ENCODE results near the gene LBP.

Gene LBP

GRCh38 chr20:38301309-38301708, 45.0 kb upstream of the LBP start:
- no peak overlapping the region for H3K27ac ChIP-seq (ENCODE audit: poor library complexity, severe bottlenecking)
- TF ChIP-seq CTCF (IDR thresholded peaks at IDR 0.05; ENCODE audit: poor library complexity, severe bottlenecking) = no peak
- no peaks in the 10 kb centered on the region for H3K36me3 ChIP-seq (ENCODE audit: low read depth)
- no peaks in the 10 kb centered on the region for H3K9me3 ChIP-seq (ENCODE audit: severe bottlenecking)
- H3K4me3 ChIP-seq (ENCODE audit: severe bottlenecking) = no peak overlapping the region
- ATAC-seq (ENCODE audit: low read depth) (no peak), DNase-seq (ENCODE audit: low spot score) (no peak)
- no peaks in the 10 kb centered on the region for H3K27me3 ChIP-seq (ENCODE audit: insufficient read depth, poor library complexity, severe bottlenecking)
- no peaks in the 10 kb centered on the region for H3K4me1 ChIP-seq (ENCODE audit: insufficient read depth, poor library complexity, severe bottlenecking)

GRCh38 chr20:38302786-38303185, 43.5 kb upstream of the LBP start:
- H3K27ac ChIP-seq (ENCODE audit: poor library complexity, severe bottlenecking) = no peak overlapping the region
- H3K4me3 ChIP-seq (ENCODE audit: severe bottlenecking) = no peak overlapping the region
- H3K9me3 ChIP-seq (ENCODE audit: severe bottlenecking) = no peaks in the 10 kb centered on the region
- ATAC-seq (ENCODE audit: low read depth) (no peak), DNase-seq (ENCODE audit: low spot score) (no peak)
- H3K36me3 ChIP-seq (ENCODE audit: low read depth) = no peaks in the 10 kb centered on the region
- no peak for TF ChIP-seq CTCF (IDR thresholded peaks at IDR 0.05; ENCODE audit: poor library complexity, severe bottlenecking)
- H3K27me3 ChIP-seq (ENCODE audit: insufficient read depth, poor library complexity, severe bottlenecking) = no peaks in the 10 kb centered on the region
- no peaks in the 10 kb centered on the region for H3K4me1 ChIP-seq (ENCODE audit: insufficient read depth, poor library complexity, severe bottlenecking)

- H3K27ac ChIP-seq (ENCODE audit: poor library complexity, severe bottlenecking) = no peak within 1 kb of the TSS
- DNase-seq (ENCODE audit: low spot score) (no peak), ATAC-seq (ENCODE audit: low read depth) (no peak)
- H3K4me1 ChIP-seq (ENCODE audit: insufficient read depth, poor library complexity, severe bottlenecking) = no peaks in the 10 kb centered on the region
- H3K9me3 ChIP-seq (ENCODE audit: severe bottlenecking) = no peaks in the 10 kb centered on the region
- H3K36me3 ChIP-seq (ENCODE audit: low read depth) = no peaks in the 10 kb centered on the region
- H3K4me3 ChIP-seq (ENCODE audit: severe bottlenecking) = no peak within 1 kb of the TSS
- H3K27me3 ChIP-seq (ENCODE audit: insufficient read depth, poor library complexity, severe bottlenecking) = no peaks in the 10 kb centered on the region
- no peak for TF ChIP-seq CTCF (IDR thresholded peaks at IDR 0.05; ENCODE audit: poor library complexity, severe bottlenecking)
These were observed 42.3 kb upstream of the LBP start, which contains the start of gene BPI for GRCh38 chr20:38303908-38304379. BPI (plus strand) TSS chr20:38304156; CDS start chr20:38304224, 68 bp downstream.

GRCh38 chr20:38304845-38305447, 41.3 kb upstream of the LBP start:
- TF ChIP-seq CTCF (IDR thresholded peaks at IDR 0.05; ENCODE audit: poor library complexity, severe bottlenecking) = peak; percentile 76
- no peak overlapping the region for H3K4me3 ChIP-seq (ENCODE audit: severe bottlenecking)

GRCh38 chr20:38305541-38305940, 40.7 kb upstream of the LBP start:
- H3K27ac ChIP-seq (ENCODE audit: poor library complexity, severe bottlenecking) = no peak overlapping the region
- no peaks in the 10 kb centered on the region for H3K4me1 ChIP-seq (ENCODE audit: insufficient read depth, poor library complexity, severe bottlenecking)
- H3K36me3 ChIP-seq (ENCODE audit: low read depth) = no peaks in the 10 kb centered on the region
- no peaks in the 10 kb centered on the region for H3K27me3 ChIP-seq (ENCODE audit: insufficient read depth, poor library complexity, severe bottlenecking)
- no peaks in the 10 kb centered on the region for H3K9me3 ChIP-seq (ENCODE audit: severe bottlenecking)
- ATAC-seq (ENCODE audit: low read depth) (no peak), DNase-seq (ENCODE audit: low spot score) (no peak)
- no peak for TF ChIP-seq CTCF (IDR thresholded peaks at IDR 0.05; ENCODE audit: poor library complexity, severe bottlenecking)
- H3K4me3 ChIP-seq (ENCODE audit: severe bottlenecking) = no peak overlapping the region

More at GRCh38 chr20:38304845-38305447, 41.3 kb upstream of the LBP start:
- H3K9me3 ChIP-seq (ENCODE audit: severe bottlenecking) = no peaks in the 10 kb centered on the region
- DNase-seq (ENCODE audit: low spot score) = no peak
- ATAC-seq (ENCODE audit: low read depth) = peak; percentile 50
- no peaks in the 10 kb centered on the region for H3K27me3 ChIP-seq (ENCODE audit: insufficient read depth, poor library complexity, severe bottlenecking)
- no peaks in the 10 kb centered on the region for H3K4me1 ChIP-seq (ENCODE audit: insufficient read depth, poor library complexity, severe bottlenecking)
- no peak overlapping the region for H3K27ac ChIP-seq (ENCODE audit: poor library complexity, severe bottlenecking)
- H3K36me3 ChIP-seq (ENCODE audit: low read depth) = no peaks in the 10 kb centered on the region
